ENCODE measurements around the gene PTPRN2.

Gene PTPRN2

GRCh38 chr7:157553256-157553655 is 1034.4 kb downstream of the PTPRN2 start:
- peaks cover 0 to 6% (median 0%) of the 10 kb centered on the region in 5 donors for H3K27me3 ChIP-seq (ENCODE audit: control insufficient read depth in 5 of 5, insufficient read depth in 4 of 5, low read length in 5 of 5)
- no peak overlapping the region for H3K9ac ChIP-seq (ENCODE audit: low read length in 5 of 5)
- H3K4me3 ChIP-seq (ENCODE audit: low read depth in 1 of 5, low read length in 5 of 5) = no peak overlapping the region
- H3K27ac ChIP-seq (ENCODE audit: low read depth, low read length) = no peak overlapping the region
- H3K9me3 ChIP-seq (ENCODE audit: control insufficient read depth in 5 of 5, low read length in 5 of 5) = no peaks in the 10 kb centered on the region
- H3K36me3 ChIP-seq (ENCODE audit: control insufficient read depth in 5 of 5, insufficient read depth in 5 of 5, low read length in 5 of 5) = peaks cover 0 to 25% (median 4%) of the 10 kb centered on the region in 5 donors
- H3K4me1 ChIP-seq (ENCODE audit: control insufficient read depth in 5 of 5, insufficient read depth in 5 of 5, low read length in 5 of 5) = no peaks in the 10 kb centered on the region

DNA sequence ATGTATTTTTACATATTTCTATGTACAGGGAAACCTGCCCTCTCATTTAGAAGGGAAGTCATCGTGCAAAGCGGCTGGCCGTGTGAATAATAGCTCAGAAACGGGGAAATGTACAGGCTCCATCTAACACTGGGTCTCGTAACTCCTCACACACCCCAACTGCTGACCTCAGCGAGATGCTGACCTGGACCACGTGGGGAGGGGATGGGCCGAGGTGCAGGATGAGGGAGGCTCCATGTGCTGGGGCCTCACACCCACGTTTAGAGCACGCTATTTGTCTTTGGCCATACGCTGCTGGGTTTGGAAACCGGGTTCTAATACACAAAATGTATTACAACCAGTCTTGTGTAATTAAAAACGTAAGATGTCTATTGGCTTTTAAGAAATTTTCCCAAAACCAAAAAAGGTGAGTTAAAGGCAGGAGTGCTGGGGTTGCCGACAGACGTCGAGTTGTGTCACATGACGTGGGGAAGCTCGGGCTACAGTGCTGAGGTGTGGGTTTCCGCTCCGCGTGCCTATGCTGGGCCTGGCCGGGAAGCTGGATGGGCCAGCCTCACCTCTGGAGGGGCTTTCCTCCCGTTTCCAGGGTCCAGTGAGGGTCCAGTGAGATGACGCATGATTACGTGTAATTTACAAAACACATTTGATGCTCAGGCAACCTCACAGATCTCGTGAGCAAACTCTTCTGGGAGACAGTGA is 1035.2 kb downstream of the PTPRN2 start:
- H3K27me3 ChIP-seq (ENCODE audit: control insufficient read depth in 5 of 5, insufficient read depth in 4 of 5, low read length in 5 of 5) = peaks cover 0 to 6% (median 0%) of the 10 kb centered on the region in 5 donors
- no peak overlapping the region for H3K27ac ChIP-seq (ENCODE audit: low read depth, low read length)
- H3K4me3 ChIP-seq (ENCODE audit: low read depth in 1 of 5, low read length in 5 of 5) = no peak overlapping the region
- no peak overlapping the region for H3K9ac ChIP-seq (ENCODE audit: low read length in 5 of 5)
- H3K4me1 ChIP-seq (ENCODE audit: control insufficient read depth in 5 of 5, insufficient read depth in 5 of 5, low read length in 5 of 5) = no peaks in the 10 kb centered on the region
- peaks cover 0 to 25% (median 4%) of the 10 kb centered on the region in 5 donors for H3K36me3 ChIP-seq (ENCODE audit: control insufficient read depth in 5 of 5, insufficient read depth in 5 of 5, low read length in 5 of 5)
- H3K9me3 ChIP-seq (ENCODE audit: control insufficient read depth in 5 of 5, low read length in 5 of 5) = no peaks in the 10 kb centered on the region

DNA sequence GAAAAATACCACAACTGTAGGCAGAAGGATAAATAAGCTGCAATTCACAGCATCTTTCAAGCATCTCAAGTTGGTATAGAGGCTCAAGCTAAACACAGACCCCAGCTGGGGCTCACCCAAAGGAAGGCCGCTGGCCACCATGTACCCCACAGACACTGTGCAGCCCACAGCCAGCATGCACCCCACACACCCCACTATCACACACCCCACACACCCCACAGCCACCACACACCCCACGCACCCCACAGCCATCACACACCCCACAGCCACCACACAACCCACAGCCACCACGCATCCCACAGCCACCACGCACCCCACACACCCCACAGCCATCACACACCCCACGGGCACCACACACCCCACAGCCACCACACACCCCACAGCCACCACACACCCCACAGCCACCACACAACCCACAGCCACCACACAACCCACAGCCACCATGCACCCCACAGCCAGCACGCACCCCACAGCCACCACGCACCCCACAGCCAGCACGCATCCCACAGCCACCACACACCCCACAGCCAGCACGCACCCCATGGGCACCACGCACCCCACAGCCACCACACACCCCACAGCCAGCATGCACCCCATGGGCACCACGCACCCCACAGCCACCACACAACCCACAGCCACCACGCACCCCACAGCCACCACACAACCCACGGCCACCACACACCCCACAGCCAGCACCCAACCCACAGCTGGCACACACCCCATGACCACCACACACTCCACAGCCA is 1036.1 kb downstream of the PTPRN2 start:
- Histone ChIP-seq H3K9me3 (ENCODE audit: control insufficient read depth in 5 of 5, low read length in 5 of 5) (no peaks in the 10 kb centered on the region), H3K36me3 (ENCODE audit: control insufficient read depth in 5 of 5, insufficient read depth in 5 of 5, low read length in 5 of 5) (peaks cover 0 to 34% (median 14%) of the 10 kb centered on the region in 5 donors), H3K4me3 (ENCODE audit: low read depth in 1 of 5, low read length in 5 of 5) (no peak overlapping the region), H3K27me3 (ENCODE audit: control insufficient read depth in 5 of 5, insufficient read depth in 4 of 5, low read length in 5 of 5) (peaks cover 0 to 6% (median 0%) of the 10 kb centered on the region in 5 donors), H3K9ac (ENCODE audit: low read length in 5 of 5) (no peak overlapping the region), H3K4me1 (ENCODE audit: control insufficient read depth in 5 of 5, insufficient read depth in 5 of 5, low read length in 5 of 5) (no peaks in the 10 kb centered on the region), H3K27ac (ENCODE audit: low read depth, low read length) (no peak overlapping the region)

GRCh38 chr7:157550300-157551275 is 1037.0 kb downstream of the PTPRN2 start:
- H3K4me1 ChIP-seq (ENCODE audit: control insufficient read depth in 5 of 5, insufficient read depth in 5 of 5, low read length in 5 of 5) = no peaks in the 10 kb centered on the region
- H3K36me3 ChIP-seq (ENCODE audit: control insufficient read depth in 5 of 5, insufficient read depth in 5 of 5, low read length in 5 of 5) = peaks cover 0 to 38% (median 19%) of the 10 kb centered on the region in 5 donors

DNA sequence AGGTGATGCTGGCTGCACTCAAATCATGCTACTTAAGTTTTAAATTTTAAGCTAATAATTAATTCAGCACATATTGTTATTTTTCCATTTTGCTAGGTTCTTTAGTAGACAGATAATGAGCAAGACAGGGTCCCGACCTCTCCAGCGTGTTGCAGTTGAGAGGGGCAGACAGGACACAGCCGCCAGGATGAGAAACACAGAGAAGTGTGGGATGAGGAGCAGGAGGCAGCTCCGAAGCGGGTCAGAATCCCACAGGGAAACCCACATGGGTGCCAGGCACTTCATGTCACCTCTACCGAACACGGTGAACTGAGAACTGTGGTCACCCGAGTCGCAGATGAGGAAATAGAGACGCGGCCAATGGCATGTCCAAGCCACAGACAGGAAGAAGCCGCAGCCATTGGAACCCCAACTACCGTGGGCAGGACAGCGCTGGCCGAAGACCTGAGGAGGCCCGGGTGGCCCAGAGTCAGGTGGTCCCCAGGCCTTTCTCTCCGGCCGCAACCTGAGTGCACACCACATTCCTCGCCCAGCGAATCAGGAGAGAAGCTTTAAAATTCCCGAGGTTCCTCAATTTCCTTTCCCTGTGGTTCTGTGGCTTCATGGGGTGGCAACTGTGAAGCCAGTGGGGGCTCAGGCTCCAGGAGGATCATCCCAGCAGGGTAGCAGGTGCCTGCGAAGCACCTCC is 1037.9 kb downstream of the PTPRN2 start:
- H3K27me3 ChIP-seq (ENCODE audit: control insufficient read depth in 5 of 5, insufficient read depth in 4 of 5, low read length in 5 of 5) = peaks cover 0 to 6% (median 0%) of the 10 kb centered on the region in 5 donors
- H3K36me3 ChIP-seq (ENCODE audit: control insufficient read depth in 5 of 5, insufficient read depth in 5 of 5, low read length in 5 of 5) = peaks cover 0 to 44% (median 26%) of the 10 kb centered on the region in 5 donors
- H3K4me1 ChIP-seq (ENCODE audit: control insufficient read depth in 5 of 5, insufficient read depth in 5 of 5, low read length in 5 of 5) = no peaks in the 10 kb centered on the region
- no peaks in the 10 kb centered on the region for H3K9me3 ChIP-seq (ENCODE audit: control insufficient read depth in 5 of 5, low read length in 5 of 5)
- H3K9ac ChIP-seq (ENCODE audit: low read length in 5 of 5) = no peak overlapping the region
- no peak overlapping the region for H3K4me3 ChIP-seq (ENCODE audit: low read depth in 1 of 5, low read length in 5 of 5)
- H3K27ac ChIP-seq (ENCODE audit: low read depth, low read length) = no peak overlapping the region

More at GRCh38 chr7:157550300-157551275, 1037.0 kb downstream of the PTPRN2 start:
- Histone ChIP-seq H3K27me3 (ENCODE audit: control insufficient read depth in 5 of 5, insufficient read depth in 4 of 5, low read length in 5 of 5) (peaks cover 0 to 6% (median 0%) of the 10 kb centered on the region in 5 donors), H3K9me3 (ENCODE audit: control insufficient read depth in 5 of 5, low read length in 5 of 5) (no peaks in the 10 kb centered on the region), H3K27ac (ENCODE audit: low read depth, low read length) (no peak overlapping the region), H3K4me3 (ENCODE audit: low read depth in 1 of 5, low read length in 5 of 5) (no peak overlapping the region), H3K9ac (ENCODE audit: low read length in 5 of 5) (no peak overlapping the region)

DNA sequence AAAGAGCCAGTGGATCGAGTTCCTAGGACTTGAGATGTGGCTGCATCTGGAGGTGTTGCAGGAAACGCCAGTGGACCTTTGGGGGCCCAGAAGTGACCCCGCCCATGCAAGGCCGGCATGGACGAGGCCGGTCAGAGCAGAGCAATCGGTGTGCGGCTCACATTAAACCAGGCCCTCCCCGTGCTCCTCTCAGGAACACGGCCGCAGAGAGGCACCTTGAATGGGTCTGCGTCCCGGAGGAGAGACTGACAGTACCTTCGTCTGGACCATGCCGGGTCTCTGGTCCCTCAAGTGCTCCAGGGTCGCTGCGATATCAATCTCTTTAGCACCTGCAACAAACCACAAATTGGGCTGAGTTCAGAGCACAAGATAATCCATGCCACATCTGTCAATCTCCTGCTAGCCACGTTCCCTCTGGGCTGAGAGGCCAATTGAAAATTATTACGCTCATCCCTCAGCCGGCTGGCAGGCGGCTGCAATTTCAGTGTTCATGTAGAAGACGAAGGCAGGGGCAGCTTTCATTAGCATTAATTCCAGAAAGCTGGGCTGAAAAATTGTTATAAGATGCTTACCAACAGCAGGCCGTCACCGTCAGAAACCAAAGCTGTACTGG is 1038.8 kb downstream of the PTPRN2 start:
- Histone ChIP-seq H3K9me3 (ENCODE audit: control insufficient read depth in 5 of 5, low read length in 5 of 5) (no peaks in the 10 kb centered on the region), H3K4me3 (ENCODE audit: low read depth in 1 of 5, low read length in 5 of 5) (no peak overlapping the region), H3K9ac (ENCODE audit: low read length in 5 of 5) (no peak overlapping the region), H3K36me3 (ENCODE audit: control insufficient read depth in 5 of 5, insufficient read depth in 5 of 5, low read length in 5 of 5) (peaks cover 0 to 44% (median 27%) of the 10 kb centered on the region in 5 donors), H3K27ac (ENCODE audit: low read depth, low read length) (no peak overlapping the region), H3K4me1 (ENCODE audit: control insufficient read depth in 5 of 5, insufficient read depth in 5 of 5, low read length in 5 of 5) (no peaks in the 10 kb centered on the region), H3K27me3 (ENCODE audit: control insufficient read depth in 5 of 5, insufficient read depth in 4 of 5, low read length in 5 of 5) (peaks cover 0 to 6% (median 0%) of the 10 kb centered on the region in 5 donors)

GRCh38 chr7:157547611-157548010 is 1040.0 kb downstream of the PTPRN2 start:
- Histone ChIP-seq H3K27ac (ENCODE audit: low read depth, low read length) (no peak overlapping the region), H3K9me3 (ENCODE audit: control insufficient read depth in 5 of 5, low read length in 5 of 5) (no peaks in the 10 kb centered on the region), H3K9ac (ENCODE audit: low read length in 5 of 5) (no peak overlapping the region), H3K27me3 (ENCODE audit: control insufficient read depth in 5 of 5, insufficient read depth in 4 of 5, low read length in 5 of 5) (peaks cover 0 to 6% (median 0%) of the 10 kb centered on the region in 5 donors), H3K4me3 (ENCODE audit: low read depth in 1 of 5, low read length in 5 of 5) (no peak overlapping the region), H3K36me3 (ENCODE audit: control insufficient read depth in 5 of 5, insufficient read depth in 5 of 5, low read length in 5 of 5) (peaks cover 0 to 44% (median 26%) of the 10 kb centered on the region in 5 donors), H3K4me1 (ENCODE audit: control insufficient read depth in 5 of 5, insufficient read depth in 5 of 5, low read length in 5 of 5) (no peaks in the 10 kb centered on the region)

GRCh38 chr7:157547102-157547501 is 1040.5 kb downstream of the PTPRN2 start:
- H3K4me3 ChIP-seq (ENCODE audit: low read depth in 1 of 5, low read length in 5 of 5) = no peak overlapping the region
- no peaks in the 10 kb centered on the region for H3K4me1 ChIP-seq (ENCODE audit: control insufficient read depth in 5 of 5, insufficient read depth in 5 of 5, low read length in 5 of 5)
- peaks cover 0 to 47% (median 26%) of the 10 kb centered on the region in 5 donors for H3K36me3 ChIP-seq (ENCODE audit: control insufficient read depth in 5 of 5, insufficient read depth in 5 of 5, low read length in 5 of 5)
- no peak overlapping the region for H3K27ac ChIP-seq (ENCODE audit: low read depth, low read length)
- H3K9ac ChIP-seq (ENCODE audit: low read length in 5 of 5) = no peak overlapping the region
- no peaks in the 10 kb centered on the region for H3K9me3 ChIP-seq (ENCODE audit: control insufficient read depth in 5 of 5, low read length in 5 of 5)
- H3K27me3 ChIP-seq (ENCODE audit: control insufficient read depth in 5 of 5, insufficient read depth in 4 of 5, low read length in 5 of 5) = peaks cover 0 to 6% (median 0%) of the 10 kb centered on the region in 5 donors

GRCh38 chr7:157545681-157546060 is 1042.0 kb downstream of the PTPRN2 start:
- no peaks in the 10 kb centered on the region for H3K9me3 ChIP-seq (ENCODE audit: control insufficient read depth in 5 of 5, low read length in 5 of 5)
- H3K27me3 ChIP-seq (ENCODE audit: control insufficient read depth in 5 of 5, insufficient read depth in 4 of 5, low read length in 5 of 5) = peaks cover 0 to 3% (median 0%) of the 10 kb centered on the region in 5 donors
- H3K36me3 ChIP-seq (ENCODE audit: control insufficient read depth in 5 of 5, insufficient read depth in 5 of 5, low read length in 5 of 5) = peaks cover 0 to 44% (median 26%) of the 10 kb centered on the region in 5 donors
- no peak overlapping the region for H3K27ac ChIP-seq (ENCODE audit: low read depth, low read length)
- H3K9ac ChIP-seq (ENCODE audit: low read length in 5 of 5) = no peak overlapping the region
- no peaks in the 10 kb centered on the region for H3K4me1 ChIP-seq (ENCODE audit: control insufficient read depth in 5 of 5, insufficient read depth in 5 of 5, low read length in 5 of 5)
- H3K4me3 ChIP-seq (ENCODE audit: low read depth in 1 of 5, low read length in 5 of 5) = no peak overlapping the region
